CD8-positive, alpha-beta memory T cell (primary cell): ENCODE results near the gene TMIGD1. TPM values are rescaled to one million over a fixed set of nuclear protein-coding genes. Genes with fewer than 3 reads are reported as not detected.

ENCODE experiments used
- CTCF ChIA-PET: fragments of 350-600 bp; sonication (Branson Sonifier 250); formaldehyde crosslinking; loops from one replicate; lab custom pipeline; 2021; ENCODE audit warnings: antibody characterized with exemption; lab: Charles Lee
- POLR2A ChIA-PET: fragments of 350-600 bp; sonication (Branson Sonifier 250); formaldehyde crosslinking; loops from one replicate; lab custom pipeline; 2021; ENCODE audit warnings: antibody characterized with exemption; lab: Charles Lee
- DNase-seq, 5 donors: peaks; one replicate each; pipeline versions ENCODE4 v3.0.0 to v3.0.0-alpha.2; 2020 to 2022; ENCODE audit warnings: mixed read lengths in 1 of 5
- H3K27ac ChIP-seq: one replicate; pipeline ENCODE4 v1.7.0; 2013; ENCODE audit warnings: low read depth, mild to moderate bottlenecking, low read length, moderate library complexity
- H3K27me3 ChIP-seq: 2 replicates; pipeline ENCODE4 v1.7.0; 2013; ENCODE audit warnings: low read length, mild to moderate bottlenecking; ENCODE audit not compliant: insufficient read depth, poor library complexity, severe bottlenecking
- H3K36me3 ChIP-seq: 2 replicates; pipeline ENCODE4 v1.7.0; 2013; ENCODE audit warnings: mild to moderate bottlenecking, low read length, moderate library complexity; ENCODE audit not compliant: insufficient read depth
- H3K4me1 ChIP-seq: 2 replicates; pipeline ENCODE4 v1.7.0; 2013; ENCODE audit warnings: mild to moderate bottlenecking, low read length, moderate library complexity; ENCODE audit not compliant: insufficient read depth
- H3K4me3 ChIP-seq: 2 replicates; pipeline ENCODE4 v1.7.0; 2013; ENCODE audit warnings: mild to moderate bottlenecking, low read length
- H3K9me3 ChIP-seq: 2 replicates; pipeline ENCODE4 v1.7.0; 2013; ENCODE audit warnings: mild to moderate bottlenecking, low read length
- H3K27ac Mint-ChIP-seq, 8 donors: one replicate each; pipeline ENCODE4 v1.8.0; 2020 to 2021; ENCODE audit warnings: mixed read lengths in 8 of 8, mild to moderate bottlenecking in 6 of 8, inconsistent platforms in 3 of 8, moderate library complexity in 3 of 8
- H3K27me3 Mint-ChIP-seq, 2 donors: one replicate each; pipeline ENCODE4 v1.8.0; 2020 to 2021; ENCODE audit warnings: mixed read lengths in 2 of 2, mild to moderate bottlenecking in 1 of 2, moderate library complexity in 1 of 2
- H3K36me3 Mint-ChIP-seq, 3 donors: one replicate each; pipeline ENCODE4 v1.8.0; 2020 to 2021; ENCODE audit warnings: mixed read lengths in 3 of 3, inconsistent platforms in 1 of 3, mild to moderate bottlenecking in 1 of 3
- H3K4me1 Mint-ChIP-seq, 3 donors: one replicate each; pipeline ENCODE4 v1.8.0; 2020 to 2021; ENCODE audit warnings: mixed read lengths in 3 of 3, inconsistent platforms in 1 of 3, mild to moderate bottlenecking in 1 of 3
- H3K4me3 Mint-ChIP-seq, 7 donors: one replicate each; pipeline ENCODE4 v1.8.0; 2020 to 2021; ENCODE audit warnings: mixed read lengths in 7 of 7, mild to moderate bottlenecking in 6 of 7, moderate library complexity in 4 of 7, inconsistent platforms in 2 of 7
- H3K9me3 Mint-ChIP-seq, 5 donors: one replicate each; pipeline ENCODE4 v1.8.0; 2020 to 2022; ENCODE audit warnings: mixed read lengths in 5 of 5, mild to moderate bottlenecking in 3 of 5, moderate library complexity in 2 of 5, inconsistent platforms in 1 of 5
- polyA plus RNA-seq: library from polyadenylated mRNA; unstranded; fragments of 300-500 nt; fragmentation: Illumina TruSeq; gene quantifications from one replicate; pipeline ENCODE4 v1.2.3, GENCODE V29; 2021
- total RNA-seq, 2 experiments: library from RNA; stranded (reverse); gene quantifications; one replicate each; pipeline ENCODE4 v1.2.3, GENCODE V29; 2021

TMIGD1 gene
- total and polyA plus RNA-seq, 3 experiments from 2014 or later: not detected

DNA sequence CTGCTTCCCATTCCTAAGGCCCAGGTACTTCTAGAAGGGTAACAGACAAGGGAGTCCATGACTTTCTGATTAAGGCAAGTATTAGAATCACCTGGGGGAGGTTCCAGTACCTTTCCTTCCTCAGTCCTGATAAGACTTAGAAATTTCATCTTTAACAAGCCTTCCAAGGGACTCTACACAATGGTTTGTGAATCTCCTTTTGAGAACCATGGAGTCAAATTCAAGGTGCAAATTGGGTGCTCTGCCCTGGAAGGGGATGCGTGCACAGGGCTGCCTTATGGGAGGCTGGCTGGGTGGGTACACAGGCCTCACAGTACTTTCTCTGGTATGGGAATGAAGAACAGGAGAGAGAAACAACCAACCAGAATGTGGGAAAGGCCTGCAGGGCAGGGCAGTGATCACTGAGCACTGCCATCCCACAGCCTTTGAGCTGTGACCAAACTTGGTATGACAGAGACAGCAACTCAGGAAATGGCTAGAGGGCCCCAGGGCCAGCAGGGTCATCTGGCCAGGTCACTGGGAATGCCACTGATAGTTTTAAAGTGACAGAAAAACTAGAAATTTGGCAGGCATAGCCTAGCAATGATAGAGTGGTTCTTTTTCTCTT is 3.6 kb upstream of the TMIGD1 start:
- Histone ChIP-seq H3K9me3 (no peaks in the 10 kb centered on the region), H3K4me1 (peaks cover 5% of the 10 kb centered on the region), H3K36me3 (no peaks in the 10 kb centered on the region), H3K27ac (no peak overlapping the region), H3K27me3 (no peaks in the 10 kb centered on the region), H3K4me3 (no peak overlapping the region)
- Mint-ChIP-seq H3K9me3 (no peaks in the 10 kb centered on the region), H3K27ac (peak overlapping the region in 1 of 8 donors; percentile 63), H3K36me3 (peaks cover 0 to 2% (median 0%) of the 10 kb centered on the region in 3 donors), H3K4me1 (peaks cover 24 to 37% (median 33%) of the 10 kb centered on the region in 3 donors), H3K27me3 (no peaks in the 10 kb centered on the region), H3K4me3 (no peak overlapping the region)
- DNase-seq: no peak
- CTCF ChIA-PET: interaction anchor here (0.6 to 4.9 kb wide), 18 partner anchors 9 to 407 kb away, joined by 3 to 71 read pairs (median 8); partner anchors contain the start of genes BLMH and SSH2
- POLR2A ChIA-PET: no interaction called here

- H3K27me3 Mint-ChIP-seq: no peaks in the 10 kb centered on the region
- peak overlapping the region in 5 of 8 donors; percentile 11 to 79 (median 61) for H3K27ac Mint-ChIP-seq
- peak overlapping the region in 1 of 7 donors; percentile 31 for H3K4me3 Mint-ChIP-seq
- peak; percentile 45 to 74 (median 67) for DNase-seq
- H3K36me3 ChIP-seq: no peaks in the 10 kb centered on the region
- H3K4me1 Mint-ChIP-seq: peaks cover 32 to 46% (median 42%) of the 10 kb centered on the region in 3 donors
- H3K36me3 Mint-ChIP-seq: peaks cover 0 to 2% (median 0%) of the 10 kb centered on the region in 3 donors
- POLR2A ChIA-PET: interaction anchor here (1.0 to 1.2 kb wide), 2 partner anchors 44 to 211 kb away, joined by 5 read pairs; partner anchors contain the start of gene BLMH
- no peaks in the 10 kb centered on the region for H3K9me3 Mint-ChIP-seq
- no peaks in the 10 kb centered on the region for H3K9me3 ChIP-seq
- H3K4me1 ChIP-seq: peaks cover 12% of the 10 kb centered on the region
- H3K27me3 ChIP-seq: no peaks in the 10 kb centered on the region
- no peak overlapping the region for H3K4me3 ChIP-seq
- CTCF ChIA-PET: interaction anchor here (0.6 to 4.9 kb wide), 33 partner anchors 9 to 406 kb away, joined by 3 to 71 read pairs (median 4); partner anchors contain the start of genes BLMH, SLC6A4 and SSH2
- H3K27ac ChIP-seq: no peak overlapping the region
Measured at GRCh38 chr17:30336369-30337171, 2.7 kb upstream of the TMIGD1 start.

GRCh38 chr17:30334421-30334820 is 564 bp upstream of the TMIGD1 start:
- no peak overlapping the region for H3K27ac Mint-ChIP-seq
- H3K27ac ChIP-seq: no peak overlapping the region
- CTCF ChIA-PET: interaction anchor here (0.7 to 4.9 kb wide), 7 partner anchors 12 to 228 kb away, joined by 4 to 71 read pairs (median 11); partner anchors contain the start of gene BLMH
- no peaks in the 10 kb centered on the region for H3K9me3 Mint-ChIP-seq
- H3K27me3 ChIP-seq: no peaks in the 10 kb centered on the region
- POLR2A ChIA-PET: no interaction called here
- no peak overlapping the region for H3K4me3 Mint-ChIP-seq
- peaks cover 32% of the 10 kb centered on the region for H3K4me1 ChIP-seq
- H3K4me1 Mint-ChIP-seq: peaks cover 40 to 56% (median 52%) of the 10 kb centered on the region in 3 donors
- no peak overlapping the region for H3K4me3 ChIP-seq
- no peaks in the 10 kb centered on the region for H3K27me3 Mint-ChIP-seq
- no peaks in the 10 kb centered on the region for H3K36me3 ChIP-seq
- DNase-seq: no peak
- H3K36me3 Mint-ChIP-seq: peaks cover 0 to 3% (median 0%) of the 10 kb centered on the region in 3 donors
- H3K9me3 ChIP-seq: no peaks in the 10 kb centered on the region

DNA sequence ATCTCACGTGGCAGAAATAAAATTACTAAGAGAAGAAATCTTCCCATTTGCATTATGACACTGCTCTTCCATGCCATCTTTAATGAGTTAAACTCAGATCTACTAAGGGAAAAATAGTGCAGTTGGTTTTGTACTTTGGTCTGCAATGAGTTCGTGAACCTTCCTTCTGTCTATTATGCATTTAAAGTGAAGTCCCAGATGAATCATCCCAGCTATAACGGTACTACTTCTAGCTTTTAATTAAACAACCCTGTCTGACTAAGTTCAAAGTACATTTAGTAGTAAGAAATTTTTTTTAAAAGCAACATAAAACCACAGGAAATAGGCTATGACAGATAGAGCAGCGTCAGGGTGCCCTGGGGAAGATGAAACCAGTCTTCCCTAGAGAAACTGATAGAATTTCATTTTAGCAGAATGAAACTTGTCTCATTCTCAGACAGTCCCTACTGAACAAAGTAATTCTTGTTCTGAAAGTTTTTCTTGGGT is 1.8 kb downstream of the TMIGD1 start:
- CTCF ChIA-PET: interaction anchor here (1.5 to 3.3 kb wide), 2 partner anchors 9 to 228 kb away, joined by 4 to 10 read pairs; no protein-coding TSS in a partner anchor
- H3K4me3 ChIP-seq: no peak overlapping the region
- no peaks in the 10 kb centered on the region for H3K27me3 Mint-ChIP-seq
- no peaks in the 10 kb centered on the region for H3K9me3 Mint-ChIP-seq
- H3K36me3 Mint-ChIP-seq: peaks cover 0 to 3% (median 0%) of the 10 kb centered on the region in 3 donors
- peaks cover 35% of the 10 kb centered on the region for H3K4me1 ChIP-seq
- H3K4me1 Mint-ChIP-seq: peaks cover 43 to 65% (median 62%) of the 10 kb centered on the region in 3 donors
- no peaks in the 10 kb centered on the region for H3K27me3 ChIP-seq
- H3K27ac ChIP-seq: peak overlapping the region; percentile 27
- H3K4me3 Mint-ChIP-seq: peak overlapping the region; percentile 16 to 81 (median 70)
- DNase-seq: peak; percentile 10 to 78 (median 70)
- H3K36me3 ChIP-seq: no peaks in the 10 kb centered on the region
- POLR2A ChIA-PET: interaction anchor here (0.7 to 1.1 kb wide), 3 partner anchors 8 to 31 kb away, joined by 3 to 4 read pairs (median 4); no protein-coding TSS in a partner anchor
- H3K9me3 ChIP-seq: no peaks in the 10 kb centered on the region
- H3K27ac Mint-ChIP-seq: peak overlapping the region; percentile 69 to 93 (median 86)

DNA sequence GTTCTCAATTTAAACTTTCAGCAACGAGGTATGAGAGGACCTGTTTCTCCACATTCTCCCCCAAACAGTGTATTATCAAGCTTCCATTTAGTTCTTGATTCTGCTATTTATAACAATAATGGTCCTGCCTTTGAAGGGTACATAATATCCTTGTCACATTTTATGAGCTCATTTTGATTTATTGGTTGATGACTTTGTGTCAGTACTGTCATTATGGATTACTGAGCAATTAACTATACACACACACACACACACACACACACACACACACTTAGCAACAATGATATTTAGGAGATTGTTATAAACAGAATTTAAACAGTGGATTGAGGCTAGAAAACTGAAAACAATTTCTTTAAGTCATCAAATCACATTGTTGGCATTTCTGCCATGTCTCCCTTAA is 7.0 kb downstream of the TMIGD1 start:
- H3K27me3 Mint-ChIP-seq: no peaks in the 10 kb centered on the region
- Histone ChIP-seq H3K27me3 (no peaks in the 10 kb centered on the region), H3K36me3 (no peaks in the 10 kb centered on the region), H3K27ac (no peak overlapping the region), H3K4me1 (peaks cover 50% of the 10 kb centered on the region), H3K9me3 (no peaks in the 10 kb centered on the region), H3K4me3 (no peak overlapping the region)
- no peak for DNase-seq
- POLR2A ChIA-PET: interaction anchor here (0.7 to 1.9 kb wide), 2 partner anchors 35 to 57 kb away, joined by 3 to 9 read pairs; partner anchors contain the start of gene BLMH
- H3K9me3 Mint-ChIP-seq: no peaks in the 10 kb centered on the region
- H3K27ac Mint-ChIP-seq: peak overlapping the region in 1 of 8 donors; percentile 58
- H3K36me3 Mint-ChIP-seq: peaks cover 0 to 1% (median 0%) of the 10 kb centered on the region in 3 donors
- peaks cover 48 to 78% (median 74%) of the 10 kb centered on the region in 3 donors for H3K4me1 Mint-ChIP-seq
- CTCF ChIA-PET: interaction anchor here (0.7 to 2.9 kb wide), 5 partner anchors 10 to 222 kb away, joined by 3 to 20 read pairs (median 4); partner anchors contain the start of gene BLMH
- H3K4me3 Mint-ChIP-seq: no peak overlapping the region

DNA sequence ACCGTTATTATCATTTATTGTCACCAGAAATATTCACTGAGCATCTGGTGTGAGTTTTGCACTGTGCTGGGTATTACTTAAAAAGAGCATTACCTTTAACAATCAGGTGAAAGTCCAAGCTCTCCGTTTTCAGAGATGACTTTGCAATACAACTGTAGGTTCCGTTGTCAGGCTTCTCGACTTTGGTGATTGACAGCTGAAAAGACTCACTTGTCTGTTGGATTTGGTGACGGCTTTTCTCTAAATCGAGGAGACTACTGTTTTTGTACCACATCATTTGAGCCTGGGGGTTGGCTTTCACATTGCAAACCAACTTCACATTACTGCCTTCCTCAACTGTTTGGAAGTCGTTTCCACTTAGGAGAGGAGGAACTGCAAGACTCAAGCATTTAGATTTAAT is 9.1 kb downstream of the TMIGD1 start:
- ChIA-PET CTCF (interaction anchor here (1.4 to 2.9 kb wide), 3 partner anchors 16 to 33 kb away, joined by 3 to 22 read pairs (median 14); partner anchors contain the start of gene BLMH), POLR2A (interaction anchor here (0.5 to 0.6 kb wide), 2 partner anchors 20 to 39 kb away, joined by 3 to 4 read pairs; no protein-coding TSS in a partner anchor)
- Histone ChIP-seq H3K4me3 (no peak overlapping the region), H3K9me3 (no peaks in the 10 kb centered on the region), H3K27ac (no peak overlapping the region), H3K4me1 (peaks cover 30% of the 10 kb centered on the region), H3K36me3 (no peaks in the 10 kb centered on the region), H3K27me3 (no peaks in the 10 kb centered on the region)
- DNase-seq: no peak
- Mint-ChIP-seq H3K27me3 (no peaks in the 10 kb centered on the region), H3K9me3 (no peaks in the 10 kb centered on the region), H3K36me3 (no peaks in the 10 kb centered on the region), H3K27ac (peak overlapping the region in 7 of 8 donors; percentile 15 to 93 (median 71)), H3K4me3 (no peak overlapping the region), H3K4me1 (peaks cover 32 to 64% (median 60%) of the 10 kb centered on the region in 3 donors)

DNA sequence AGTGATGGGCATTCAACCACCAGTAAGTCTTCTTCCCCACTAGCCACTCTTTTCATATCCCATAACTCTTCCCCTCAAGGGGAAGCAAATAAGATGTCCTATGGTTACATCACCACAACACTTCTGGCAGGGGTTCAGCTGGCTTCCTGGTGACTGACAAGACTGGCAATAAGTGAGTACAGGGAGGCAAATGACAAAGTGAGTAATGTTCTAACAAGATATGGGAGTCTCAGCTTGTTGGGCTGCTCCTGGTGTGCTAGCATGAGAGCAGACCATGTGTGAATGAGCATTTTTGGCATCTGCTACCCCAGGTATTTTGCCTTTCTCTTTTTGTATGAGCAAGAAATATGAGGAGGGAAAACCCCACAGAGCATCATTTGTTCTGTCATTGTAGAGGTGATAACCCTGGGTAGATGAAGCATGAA is 9.9 kb downstream of the TMIGD1 start:
- peak overlapping the region; percentile 48 to 80 (median 67) for H3K4me3 Mint-ChIP-seq
- CTCF ChIA-PET: interaction anchor here (0.8 to 3.0 kb wide), 12 partner anchors 8 to 219 kb away, joined by 3 to 36 read pairs (median 4); partner anchors contain the start of genes BLMH and TMIGD1
- H3K27ac ChIP-seq: peak overlapping the region; percentile 15
- no peaks in the 10 kb centered on the region for H3K9me3 Mint-ChIP-seq
- no peaks in the 10 kb centered on the region for H3K9me3 ChIP-seq
- H3K36me3 ChIP-seq: no peaks in the 10 kb centered on the region
- POLR2A ChIA-PET: interaction anchor here (0.7 to 2.6 kb wide), 3 partner anchors 8 to 32 kb away, joined by 4 to 15 read pairs (median 4); partner anchors contain the start of gene BLMH
- H3K4me1 Mint-ChIP-seq: peaks cover 29 to 57% (median 56%) of the 10 kb centered on the region in 3 donors
- H3K4me1 ChIP-seq: peaks cover 25% of the 10 kb centered on the region
- H3K36me3 Mint-ChIP-seq: no peaks in the 10 kb centered on the region
- H3K4me3 ChIP-seq: peak overlapping the region; percentile 5
- no peaks in the 10 kb centered on the region for H3K27me3 Mint-ChIP-seq
- H3K27me3 ChIP-seq: no peaks in the 10 kb centered on the region
- peak overlapping the region; percentile 44 to 93 (median 92) for H3K27ac Mint-ChIP-seq
- DNase-seq: peak in 3 of 5 donors; percentile 7 to 55 (median 19)
